Esophagus squamous epithelium (tissue), 5 donors: ENCODE measurements around the gene KLC1. TPM values are rescaled to one million over a fixed set of nuclear protein-coding genes. Genes with fewer than 3 reads are reported as not detected.

Experiments
- DNase-seq: peaks from one replicate; lab custom pipeline; 2025; lab: John Stamatoyannopoulos, UW
- H3K27ac ChIP-seq, 4 donors: fragments of 200-600 bp; sonication (generic); one replicate each; pipeline ENCODE4 v1.5.1; 2016 to 2019; ENCODE audit warnings: mild to moderate bottlenecking in 1 of 4
- H3K27me3 ChIP-seq, 4 donors: fragments of 200-600 bp; sonication (generic); 1 replicate in 3 of 4; 2 replicates in 1 of 4; pipeline versions ENCODE4 v1.5.1 to v1.6.0; 2017 to 2021; ENCODE audit warnings: antibody characterized with exemption in 1 of 4
- H3K36me3 ChIP-seq, 3 donors: fragments of 200-600 bp; sonication (generic); one replicate each; pipeline ENCODE4 v1.5.1; 2016 to 2019
- H3K4me1 ChIP-seq, 3 donors: fragments of 200-600 bp; sonication (generic); one replicate each; pipeline ENCODE4 v1.5.1; 2017 to 2019
- H3K4me3 ChIP-seq, 4 donors: fragments of 200-600 bp; sonication (generic); 1 replicate in 3 of 4; 2 replicates in 1 of 4; pipeline ENCODE4 v1.5.1; 2016 to 2019; ENCODE audit warnings: mild to moderate bottlenecking in 2 of 4, moderate library complexity in 1 of 4
- H3K9me3 ChIP-seq, 3 donors: fragments of 200-600 bp; sonication (generic); one replicate each; pipeline ENCODE4 v1.5.1; 2016 to 2019
- POLR2A ChIP-seq, 4 donors: fragments of 450-650 bp; IDR thresholded peaks; one replicate each; pipeline ENCODE4 v1.6.1; 2017; ENCODE audit warnings: antibody characterized with exemption in 4 of 4, mild to moderate bottlenecking in 4 of 4, moderate library complexity in 3 of 4
- WGBS, 2 donors: methylation state at CpG; one replicate each; pipeline ENCODE4 v1.1.5; 2018; 5-methylcytosine and 5-hydroxymethylcytosine counted together
- intact Hi-C: fragments of 100-400 bp; cut with DNase I; formaldehyde crosslinking; loops from one replicate; pipeline ENCODE4 v1.15.0; 2022
- total RNA-seq, 4 donors: library from RNA; depleted of rRNA; stranded (reverse); fragments of >200 nt; gene quantifications; one replicate each; pipeline ENCODE4 v1.1.0, GENCODE V29; 2016
- TF ChIP-seq, protein P1 (sequence below), 6 experiments: fragments of 450-650 bp in 4 of 6; fragments of 200-600 bp in 2 of 6; sonication (generic) in 2 of 6; IDR thresholded peaks; one replicate each; pipeline ENCODE4 v1.5.1; 2016 to 2019; ENCODE audit warnings: antibody characterized with exemption in 6 of 6, mild to moderate bottlenecking in 4 of 6, moderate library complexity in 4 of 6
- donor health status: DM: yes; HTN: yes; CAD: no.

Gene KLC1
- total RNA-seq, 4 donors from 2014 or later, result 101 to 285 (median 194) TPM

DNA sequence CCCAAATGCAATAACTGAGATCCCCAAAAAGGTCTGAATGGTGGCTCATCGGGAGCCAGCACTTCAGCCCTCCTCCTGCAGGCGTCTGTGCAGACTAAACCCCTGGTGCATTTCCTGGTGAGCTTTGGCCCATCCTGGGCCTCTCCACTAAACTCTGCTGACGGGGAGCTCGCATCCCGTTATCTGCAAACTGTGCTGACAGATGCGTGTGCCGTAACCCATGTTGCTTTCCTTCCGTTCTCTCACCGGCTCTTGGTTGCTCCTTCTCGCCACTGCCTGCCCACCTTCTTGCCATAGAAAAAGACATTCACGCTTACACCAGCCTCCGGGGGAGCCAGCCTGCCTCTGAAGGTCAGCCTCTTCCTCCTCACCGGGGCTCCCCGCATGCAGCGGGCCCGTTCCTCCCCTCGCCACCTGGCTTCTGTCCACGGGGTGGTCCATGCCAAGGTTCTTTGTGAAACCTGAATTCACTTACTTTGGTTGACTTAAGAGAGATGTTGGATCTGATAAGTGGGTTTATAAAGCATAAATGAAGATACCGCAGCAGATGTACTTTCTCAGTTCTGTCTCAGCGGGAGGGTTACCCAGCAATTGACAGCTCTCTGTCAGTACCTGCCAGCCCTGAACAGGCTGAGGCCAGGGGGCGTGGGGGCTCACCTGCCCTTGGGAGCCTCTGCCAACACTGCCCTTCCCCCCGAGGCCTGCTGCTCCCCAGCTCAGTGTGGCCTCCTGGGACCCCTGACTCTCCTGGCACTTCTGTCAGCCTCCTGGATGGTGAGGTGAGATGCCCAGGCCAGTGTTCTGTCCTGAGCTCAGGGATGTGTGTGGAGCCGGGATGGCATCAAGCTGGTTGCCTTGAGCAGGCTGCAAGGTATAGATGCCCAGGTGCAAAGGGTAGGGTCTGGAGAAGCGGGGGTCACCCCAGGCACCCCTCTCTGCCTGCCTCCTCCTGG lies 100.8 kb downstream of the KLC1 start:
- Histone ChIP-seq H3K27ac (peak overlapping the region; percentile 18 to 53 (median 44)), H3K36me3 (peaks cover 19 to 93% (median 28%) of the 10 kb centered on the region in 3 donors), H3K9me3 (no peaks in the 10 kb centered on the region), H3K4me1 (peaks cover 22 to 95% (median 51%) of the 10 kb centered on the region in 3 donors), H3K27me3 (no peaks in the 10 kb centered on the region), H3K4me3 (no peak overlapping the region)
- intact Hi-C loops, result no loop called here
- DNase-seq, result no peak
- TF ChIP-seq POLR2A (IDR thresholded peaks at IDR 0.05), result no peak
- TF ChIP-seq, protein P1, sequence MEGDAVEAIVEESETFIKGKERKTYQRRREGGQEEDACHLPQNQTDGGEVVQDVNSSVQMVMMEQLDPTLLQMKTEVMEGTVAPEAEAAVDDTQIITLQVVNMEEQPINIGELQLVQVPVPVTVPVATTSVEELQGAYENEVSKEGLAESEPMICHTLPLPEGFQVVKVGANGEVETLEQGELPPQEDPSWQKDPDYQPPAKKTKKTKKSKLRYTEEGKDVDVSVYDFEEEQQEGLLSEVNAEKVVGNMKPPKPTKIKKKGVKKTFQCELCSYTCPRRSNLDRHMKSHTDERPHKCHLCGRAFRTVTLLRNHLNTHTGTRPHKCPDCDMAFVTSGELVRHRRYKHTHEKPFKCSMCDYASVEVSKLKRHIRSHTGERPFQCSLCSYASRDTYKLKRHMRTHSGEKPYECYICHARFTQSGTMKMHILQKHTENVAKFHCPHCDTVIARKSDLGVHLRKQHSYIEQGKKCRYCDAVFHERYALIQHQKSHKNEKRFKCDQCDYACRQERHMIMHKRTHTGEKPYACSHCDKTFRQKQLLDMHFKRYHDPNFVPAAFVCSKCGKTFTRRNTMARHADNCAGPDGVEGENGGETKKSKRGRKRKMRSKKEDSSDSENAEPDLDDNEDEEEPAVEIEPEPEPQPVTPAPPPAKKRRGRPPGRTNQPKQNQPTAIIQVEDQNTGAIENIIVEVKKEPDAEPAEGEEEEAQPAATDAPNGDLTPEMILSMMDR (IDR thresholded peaks at IDR 0.05), result peak in 2 of 6 experiments; percentile 19 to 42
- 50 to 56% methylated on average over 17 to 21 of the region's 24 CpGs for WGBS, 2 donors

DNA sequence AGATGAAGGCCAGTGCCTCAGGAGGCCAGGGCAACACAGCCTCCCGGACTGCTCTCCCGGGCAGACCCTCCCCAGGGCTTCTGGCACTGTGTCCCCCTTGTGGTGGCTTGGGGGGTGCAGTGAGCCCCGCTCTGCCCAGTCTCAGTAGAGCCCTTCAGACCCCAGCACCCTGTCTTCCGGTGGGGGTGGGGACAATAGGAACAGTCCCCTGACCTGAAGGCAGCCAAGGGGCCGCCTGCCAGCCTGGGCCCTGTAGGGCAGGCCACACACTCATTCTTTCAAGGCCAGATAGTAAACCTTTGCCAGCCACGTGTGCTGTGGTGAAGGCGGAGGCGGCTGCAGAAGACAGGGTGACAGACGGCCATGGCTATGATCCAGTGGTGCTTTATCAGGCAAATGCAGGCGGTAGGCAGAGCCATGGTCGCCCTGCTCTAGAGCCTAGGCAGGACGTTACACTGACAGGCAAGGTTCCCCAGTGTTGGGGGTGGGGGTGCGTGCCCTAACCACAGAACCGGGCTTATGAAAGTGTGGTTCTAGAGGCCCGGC lies 101.6 kb downstream of the KLC1 start:
- no peaks in the 10 kb centered on the region for H3K27me3 ChIP-seq
- peaks cover 26 to 95% (median 52%) of the 10 kb centered on the region in 3 donors for H3K4me1 ChIP-seq
- WGBS, 2 donors, result 50 to 55% methylated on average over 3 to 5 of the region's 15 CpGs
- H3K36me3 ChIP-seq, result peaks cover 19 to 95% (median 24%) of the 10 kb centered on the region in 3 donors
- no peak for DNase-seq
- intact Hi-C loops, result no loop called here
- TF ChIP-seq POLR2A (IDR thresholded peaks at IDR 0.05), result no peak
- TF ChIP-seq, protein P1 (IDR thresholded peaks at IDR 0.05), result no peak
- peak overlapping the region in 3 of 4 donors; percentile 37 to 53 (median 51) for H3K27ac ChIP-seq
- no peak overlapping the region for H3K4me3 ChIP-seq
- H3K9me3 ChIP-seq, result no peaks in the 10 kb centered on the region

DNA sequence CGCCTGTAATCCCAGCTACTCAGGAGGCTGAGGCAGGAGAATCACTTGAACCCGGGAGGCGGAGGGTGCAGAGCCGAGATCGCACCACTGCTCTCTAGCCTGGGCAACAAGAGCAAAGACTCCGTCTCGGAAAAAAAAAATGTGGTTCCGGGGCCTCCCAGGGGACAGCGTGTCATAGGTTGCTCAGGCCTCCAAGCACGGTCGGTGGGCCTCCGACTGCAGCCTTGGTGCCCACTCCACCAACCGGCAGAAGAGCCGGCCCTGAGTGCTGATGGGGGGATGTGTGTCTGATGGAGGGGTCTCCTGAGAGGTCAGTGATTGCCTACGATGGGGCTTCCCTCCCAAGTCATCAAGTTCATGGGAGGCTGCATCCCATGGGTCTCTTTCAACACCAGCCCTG lies 102.5 kb downstream of the KLC1 start:
- WGBS, 2 donors, result 92 to 98% methylated on average over 9 of the region's 15 CpGs
- TF ChIP-seq, protein P1 (IDR thresholded peaks at IDR 0.05), result no peak
- TF ChIP-seq POLR2A (IDR thresholded peaks at IDR 0.05), result no peak
- DNase-seq, result no peak
- H3K27me3 ChIP-seq, result no peaks in the 10 kb centered on the region
- H3K27ac ChIP-seq, result peak overlapping the region in 2 of 4 donors; percentile 9 to 68
- peaks cover 35 to 95% (median 61%) of the 10 kb centered on the region in 3 donors for H3K4me1 ChIP-seq
- no peaks in the 10 kb centered on the region for H3K9me3 ChIP-seq
- intact Hi-C loops, result no loop called here
- H3K36me3 ChIP-seq, result peaks cover 19 to 95% (median 24%) of the 10 kb centered on the region in 3 donors
- no peak overlapping the region for H3K4me3 ChIP-seq

DNA sequence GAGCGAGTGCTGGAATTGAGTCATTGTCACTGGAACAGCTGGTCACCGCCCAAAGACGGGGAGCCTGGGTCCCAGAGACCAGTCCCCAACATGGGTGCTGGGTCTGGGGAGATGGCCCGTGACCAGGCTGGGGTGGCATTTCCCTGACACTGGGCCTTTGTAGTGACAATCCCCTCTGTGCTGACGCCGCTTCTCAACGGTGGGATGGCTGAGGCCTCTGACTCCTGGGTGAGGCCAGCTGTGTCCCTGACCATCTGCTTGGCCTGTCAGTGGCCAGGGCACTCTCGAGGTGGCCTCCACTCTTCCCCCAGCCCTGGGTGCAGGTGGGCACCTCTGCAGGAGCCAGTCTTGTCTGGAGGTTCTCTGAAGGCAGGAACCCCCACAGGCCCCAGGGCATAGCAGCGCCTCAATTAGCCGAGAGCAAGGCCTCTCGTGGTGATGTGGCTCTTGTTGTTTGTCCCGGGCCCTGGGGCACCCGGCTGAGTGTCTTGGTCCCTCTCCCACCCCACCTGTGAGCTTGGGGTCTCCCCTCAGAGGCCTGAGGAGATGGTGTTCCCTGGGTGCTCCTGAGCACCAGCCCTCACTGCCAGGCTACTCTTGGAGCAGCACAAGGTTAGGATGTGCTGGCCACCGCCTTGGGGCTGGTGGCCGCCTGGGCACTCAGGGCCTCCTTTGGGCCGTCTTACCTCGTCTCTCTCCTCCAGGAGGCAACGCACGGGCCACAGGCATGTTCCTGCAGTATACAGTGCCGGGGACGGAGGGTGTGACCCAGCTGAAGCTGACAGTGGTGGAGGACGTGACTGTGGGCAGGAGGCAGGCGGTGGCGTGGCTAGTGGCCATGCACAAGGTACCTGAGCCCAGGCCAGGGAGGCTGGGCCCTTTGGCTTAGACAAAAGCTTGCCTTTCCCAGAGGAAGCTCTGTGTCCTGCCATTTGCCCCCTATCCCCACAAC lies 103.2 kb downstream of the KLC1 start:
- 60 to 80% methylated on average over 1 to 10 of the region's 24 CpGs for WGBS, 2 donors

More for the DNA sequence above, 103.2 kb downstream of the KLC1 start:
- H3K27ac ChIP-seq, result peak overlapping the region; percentile 9 to 92 (median 76)
- TF ChIP-seq, protein P1 (IDR thresholded peaks at IDR 0.05), result no peak
- no peak for TF ChIP-seq POLR2A (IDR thresholded peaks at IDR 0.05)
- no peaks in the 10 kb centered on the region for H3K9me3 ChIP-seq
- H3K27me3 ChIP-seq, result no peaks in the 10 kb centered on the region
- no peak for DNase-seq
- no peak overlapping the region for H3K4me3 ChIP-seq
- H3K4me1 ChIP-seq, result peaks cover 42 to 98% (median 68%) of the 10 kb centered on the region in 3 donors
- intact Hi-C loops, result no loop called here
- peaks cover 19 to 97% (median 24%) of the 10 kb centered on the region in 3 donors for H3K36me3 ChIP-seq
